ENCODE data around the gene CBLN3. TPM values are rescaled to one million over a fixed set of nuclear protein-coding genes. Genes with fewer than 3 reads are reported as not detected.

CBLN3 gene
- total RNA-seq, 1 experiment from 2014 or later, result 1.0 TPM

- in situ Hi-C loops (cut with HindIII; ENCODE audit: low pct_unique_long_range_greater_than_20kb, low sequenced_read_pairs) (no loop called here), intact Hi-C loops (cut with micrococcal nuclease; ENCODE audit: unreplicated experiment) (no loop called here)
- Histone ChIP-seq H3K4me1 (ENCODE audit: control insufficient read depth, insufficient read depth, low read length) (no peaks in the 10 kb centered on the region), H3K27me3 (ENCODE audit: control insufficient read depth, insufficient read depth, low read length) (peaks cover 3% of the 10 kb centered on the region), H3K36me3 (ENCODE audit: control insufficient read depth, insufficient read depth, low read length) (no peaks in the 10 kb centered on the region), H3K4me3 (ENCODE audit: low read depth in 2 of 2, low read length in 2 of 2) (no peak overlapping the region), H3K9me3 (ENCODE audit: control insufficient read depth, insufficient read depth, low read depth, low read length) (no peaks in the 10 kb centered on the region), H3K27ac (ENCODE audit: low read length) (no peak overlapping the region)
- no peak for DNase-seq (ENCODE audit: low read depth, low spot score)
- ChIA-PET POLR2A (no interaction called here), CTCF (no interaction called here)
- no peak for ATAC-seq
- BruUV-seq (replicated peaks), result no TSS peak
- TF ChIP-seq CTCF (IDR thresholded peaks at IDR 0.05) (no peak), POLR2AphosphoS5 (IDR thresholded peaks at IDR 0.05; ENCODE audit: low read depth, low read length) (no peak), TCF7L2 (IDR thresholded peaks at IDR 0.05; ENCODE audit: low read depth, low read length) (no peak), SIN3A (IDR thresholded peaks at IDR 0.05; ENCODE audit: borderline replicate concordance, insufficient read depth, low read depth, low read length) (no peak)
- TF ChIP-seq, protein P1, sequence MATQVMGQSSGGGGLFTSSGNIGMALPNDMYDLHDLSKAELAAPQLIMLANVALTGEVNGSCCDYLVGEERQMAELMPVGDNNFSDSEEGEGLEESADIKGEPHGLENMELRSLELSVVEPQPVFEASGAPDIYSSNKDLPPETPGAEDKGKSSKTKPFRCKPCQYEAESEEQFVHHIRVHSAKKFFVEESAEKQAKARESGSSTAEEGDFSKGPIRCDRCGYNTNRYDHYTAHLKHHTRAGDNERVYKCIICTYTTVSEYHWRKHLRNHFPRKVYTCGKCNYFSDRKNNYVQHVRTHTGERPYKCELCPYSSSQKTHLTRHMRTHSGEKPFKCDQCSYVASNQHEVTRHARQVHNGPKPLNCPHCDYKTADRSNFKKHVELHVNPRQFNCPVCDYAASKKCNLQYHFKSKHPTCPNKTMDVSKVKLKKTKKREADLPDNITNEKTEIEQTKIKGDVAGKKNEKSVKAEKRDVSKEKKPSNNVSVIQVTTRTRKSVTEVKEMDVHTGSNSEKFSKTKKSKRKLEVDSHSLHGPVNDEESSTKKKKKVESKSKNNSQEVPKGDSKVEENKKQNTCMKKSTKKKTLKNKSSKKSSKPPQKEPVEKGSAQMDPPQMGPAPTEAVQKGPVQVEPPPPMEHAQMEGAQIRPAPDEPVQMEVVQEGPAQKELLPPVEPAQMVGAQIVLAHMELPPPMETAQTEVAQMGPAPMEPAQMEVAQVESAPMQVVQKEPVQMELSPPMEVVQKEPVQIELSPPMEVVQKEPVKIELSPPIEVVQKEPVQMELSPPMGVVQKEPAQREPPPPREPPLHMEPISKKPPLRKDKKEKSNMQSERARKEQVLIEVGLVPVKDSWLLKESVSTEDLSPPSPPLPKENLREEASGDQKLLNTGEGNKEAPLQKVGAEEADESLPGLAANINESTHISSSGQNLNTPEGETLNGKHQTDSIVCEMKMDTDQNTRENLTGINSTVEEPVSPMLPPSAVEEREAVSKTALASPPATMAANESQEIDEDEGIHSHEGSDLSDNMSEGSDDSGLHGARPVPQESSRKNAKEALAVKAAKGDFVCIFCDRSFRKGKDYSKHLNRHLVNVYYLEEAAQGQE (IDR thresholded peaks at IDR 0.05; ENCODE audit: insufficient read depth in 1 of 2, low read depth in 2 of 2, low read length in 1 of 2), result no peak
These were observed 23.1 kb downstream of the CBLN3 start for GRCh38 chr14:24406416-24406815.

- in situ Hi-C loops (cut with HindIII; ENCODE audit: low pct_unique_long_range_greater_than_20kb, low sequenced_read_pairs), result no loop called here
- TF ChIP-seq SIN3A (IDR thresholded peaks at IDR 0.05; ENCODE audit: borderline replicate concordance, insufficient read depth, low read depth, low read length), result no peak
- TF ChIP-seq, protein P1 (IDR thresholded peaks at IDR 0.05; ENCODE audit: insufficient read depth in 1 of 2, low read depth in 2 of 2, low read length in 1 of 2), result no peak
- TF ChIP-seq POLR2AphosphoS5 (IDR thresholded peaks at IDR 0.05; ENCODE audit: low read depth, low read length), result no peak
- no peak for TF ChIP-seq CTCF (IDR thresholded peaks at IDR 0.05)
- TF ChIP-seq TCF7L2 (IDR thresholded peaks at IDR 0.05; ENCODE audit: low read depth, low read length), result no peak
- POLR2A ChIA-PET, result no interaction called here
- no peaks in the 10 kb centered on the region for H3K36me3 ChIP-seq (ENCODE audit: control insufficient read depth, insufficient read depth, low read length)
- CTCF ChIA-PET, result no interaction called here
- no peak for DNase-seq (ENCODE audit: low read depth, low spot score)
- H3K27me3 ChIP-seq (ENCODE audit: control insufficient read depth, insufficient read depth, low read length), result peaks cover 3% of the 10 kb centered on the region
- intact Hi-C loops (cut with micrococcal nuclease; ENCODE audit: unreplicated experiment), result no loop called here
- ATAC-seq, result no peak
- H3K27ac ChIP-seq (ENCODE audit: low read length), result no peak overlapping the region
- no TSS peak for BruUV-seq (replicated peaks)
- no peaks in the 10 kb centered on the region for H3K9me3 ChIP-seq (ENCODE audit: control insufficient read depth, insufficient read depth, low read depth, low read length)
- H3K4me1 ChIP-seq (ENCODE audit: control insufficient read depth, insufficient read depth, low read length), result no peaks in the 10 kb centered on the region
- H3K4me3 ChIP-seq (ENCODE audit: low read depth in 2 of 2, low read length in 2 of 2), result no peak overlapping the region
These were observed 24.7 kb downstream of the CBLN3 start for GRCh38 chr14:24404814-24405213.

All from Panc1 (cell line).